SK-N-SH treated with all-trans-retinoic acid at 6 μM for 48 hours (cell line): Measurements from ENCODE around the gene BCKDHB.

Experiments
- CSDC2 ChIP-seq: fragments of 250-450 bp; sonication (Bioruptor Pico); IDR thresholded peaks from 2 replicates; pipeline ENCODE4 v1.5.0; 2020; ENCODE audit warnings: mild to moderate bottlenecking, moderate library complexity
- ESRRG ChIP-seq: fragments of 250-450 bp; sonication (Bioruptor Pico); IDR thresholded peaks from 2 replicates; pipeline ENCODE4 v1.6.1; 2021; ENCODE audit warnings: mild to moderate bottlenecking
- ISL1 ChIP-seq: fragments of 250-450 bp; sonication (Bioruptor Pico); IDR thresholded peaks from 2 replicates; pipeline ENCODE4 v2.1.2; 2022; ENCODE audit warnings: mild to moderate bottlenecking, moderate library complexity
- TF ChIP-seq, protein P1 (sequence below): fragments of 250-450 bp; sonication (Bioruptor Pico); IDR thresholded peaks from 2 replicates; pipeline ENCODE4 v1.5.1; 2021; ENCODE audit warnings: mild to moderate bottlenecking, moderate library complexity

DNA sequence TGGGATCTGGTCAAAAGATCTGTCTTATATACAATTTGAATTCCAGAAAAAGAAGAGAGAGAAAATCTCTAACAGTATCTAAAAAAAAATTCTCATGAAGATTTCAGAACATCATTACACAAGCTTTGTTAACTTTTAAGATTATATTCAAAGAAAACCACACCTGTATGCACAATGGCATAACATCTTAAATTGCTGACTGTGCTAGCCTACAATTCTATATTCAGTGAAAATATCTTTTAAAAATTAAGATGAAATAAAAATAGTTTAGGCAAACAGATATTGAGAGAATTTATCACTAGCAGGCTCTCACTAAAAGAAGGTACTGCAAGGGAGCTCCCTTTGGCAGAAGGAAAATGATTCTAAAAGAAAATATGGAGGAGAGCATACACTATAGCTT, 100.3 kb downstream of the BCKDHB start:
- TF ChIP-seq, protein P1, sequence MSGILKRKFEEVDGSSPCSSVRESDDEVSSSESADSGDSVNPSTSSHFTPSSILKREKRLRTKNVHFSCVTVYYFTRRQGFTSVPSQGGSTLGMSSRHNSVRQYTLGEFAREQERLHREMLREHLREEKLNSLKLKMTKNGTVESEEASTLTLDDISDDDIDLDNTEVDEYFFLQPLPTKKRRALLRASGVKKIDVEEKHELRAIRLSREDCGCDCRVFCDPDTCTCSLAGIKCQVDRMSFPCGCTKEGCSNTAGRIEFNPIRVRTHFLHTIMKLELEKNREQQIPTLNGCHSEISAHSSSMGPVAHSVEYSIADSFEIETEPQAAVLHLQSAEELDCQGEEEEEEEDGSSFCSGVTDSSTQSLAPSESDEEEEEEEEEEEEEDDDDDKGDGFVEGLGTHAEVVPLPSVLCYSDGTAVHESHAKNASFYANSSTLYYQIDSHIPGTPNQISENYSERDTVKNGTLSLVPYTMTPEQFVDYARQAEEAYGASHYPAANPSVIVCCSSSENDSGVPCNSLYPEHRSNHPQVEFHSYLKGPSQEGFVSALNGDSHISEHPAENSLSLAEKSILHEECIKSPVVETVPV (CRISPR knock-in tag), result no peak
- TF ChIP-seq CSDC2 (CRISPR knock-in tag), result no peak
- no peak for TF ChIP-seq ESRRG (CRISPR knock-in tag)
- no peak for TF ChIP-seq ISL1 (CRISPR knock-in tag)
